SK-N-SH treated with all-trans-retinoic acid at 6 μM for 48 hours (cell line): ENCODE data around the gene KAT2B.

Source experiments
- GLIS3 ChIP-seq: fragments of 250-450 bp; sonication (Bioruptor Pico); IDR thresholded peaks from 2 replicates; pipeline ENCODE4 v1.5.0; 2020; ENCODE audit warnings: mild to moderate bottlenecking, moderate library complexity
- SNAI2 ChIP-seq: fragments of 250-450 bp; sonication (Bioruptor Pico); IDR thresholded peaks from 2 replicates; pipeline ENCODE4 v1.5.0; 2020; ENCODE audit warnings: mild to moderate bottlenecking, moderate library complexity
- TCF4 ChIP-seq: fragments of 250-450 bp; sonication (Bioruptor Pico); IDR thresholded peaks from 2 replicates; pipeline ENCODE4 v1.8.0; 2021; ENCODE audit warnings: mild to moderate bottlenecking, moderate library complexity, borderline replicate concordance

DNA sequence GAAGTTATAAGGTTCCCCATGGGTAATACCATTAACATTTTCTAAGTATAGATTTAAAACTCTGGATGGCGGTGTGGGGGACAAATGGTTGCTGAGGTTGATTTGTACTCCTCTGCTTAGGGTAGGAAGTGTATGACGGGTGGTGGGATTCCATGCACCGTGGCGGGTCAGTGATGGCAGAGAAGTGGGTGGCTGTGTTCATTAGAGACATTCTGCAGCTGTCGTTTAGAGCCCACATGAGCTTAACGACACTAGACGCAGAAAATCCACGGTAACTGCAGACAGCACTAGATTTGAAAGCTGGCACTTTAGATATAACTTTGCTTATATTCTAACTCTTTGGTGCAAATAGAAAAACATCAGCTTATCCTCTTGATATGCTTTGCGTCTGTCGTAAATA lies 108.2 kb downstream of the KAT2B start:
- TF ChIP-seq SNAI2 = no peak
- no peak for TF ChIP-seq TCF4 (CRISPR knock-in tag)
- TF ChIP-seq GLIS3 = no peak
